Testis (tissue), 2 donors: ENCODE data around the gene OBSCN.

Source experiments
- CTCF ChIP-seq, 3 experiments: fragments of 450-650 bp in 2 of 3; fragments of 200-600 bp in 1 of 3; sonication (generic) in 1 of 3; IDR thresholded peaks; one replicate each; pipeline ENCODE4 v1.5.1; 2016 to 2019; ENCODE audit warnings: antibody characterized with exemption in 3 of 3, mild to moderate bottlenecking in 2 of 3, moderate library complexity in 1 of 3
- POLR2A ChIP-seq: fragments of 450-650 bp; IDR thresholded peaks from one replicate; pipeline ENCODE4 v1.6.1; 2017; ENCODE audit warnings: antibody characterized with exemption, mild to moderate bottlenecking, moderate library complexity

DNA sequence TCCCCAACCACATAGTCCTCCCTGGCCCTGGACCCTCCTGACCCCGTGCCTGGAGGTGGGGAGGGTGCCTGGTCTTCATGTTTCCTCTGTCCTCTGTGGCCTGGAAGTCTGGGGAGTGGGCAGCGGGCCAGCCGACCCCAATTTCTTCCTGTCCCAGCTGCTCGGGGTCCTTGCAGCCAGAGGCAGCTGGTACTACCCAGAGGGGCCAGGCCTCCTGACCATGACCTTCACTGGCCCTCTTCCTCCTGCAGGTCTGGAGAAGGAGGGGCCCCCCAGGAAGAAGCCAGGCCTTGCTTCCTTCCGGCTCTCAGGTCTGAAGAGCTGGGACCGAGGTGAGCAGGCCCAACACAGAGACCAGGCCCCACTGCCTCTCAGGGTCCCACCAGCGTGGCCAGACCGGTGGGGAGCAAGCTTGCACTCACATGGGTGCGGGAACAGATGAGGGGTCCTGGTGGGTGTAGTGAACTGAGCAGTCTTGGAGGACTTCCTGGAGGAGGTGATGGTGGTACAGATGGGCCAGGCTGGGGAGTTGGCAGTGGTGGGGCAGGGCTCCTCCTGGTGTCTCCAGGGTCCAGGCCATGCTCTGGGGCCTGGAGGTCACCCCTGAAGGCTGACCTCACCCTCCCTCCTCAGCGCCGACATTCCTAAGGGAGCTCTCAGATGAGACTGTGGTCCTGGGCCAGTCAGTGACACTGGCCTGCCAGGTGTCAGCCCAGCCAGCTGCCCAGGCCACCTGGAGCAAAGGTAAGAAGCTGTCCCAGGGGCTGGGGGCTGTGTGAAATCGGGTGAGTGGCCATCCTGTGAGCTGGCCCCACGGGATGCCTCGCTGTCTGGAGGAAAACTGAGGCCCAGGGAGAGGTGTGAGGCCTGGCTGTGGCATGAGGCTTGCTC, 166.1 kb downstream of the OBSCN start:
- TF ChIP-seq POLR2A (no peak), CTCF (IDR thresholded peaks at IDR 0.05) (no peak)
